HL-60 (cell line): ENCODE data around the gene CFAP210.

Experiments used
- DNase-seq, 2 experiments: peaks; one replicate each; pipeline ENCODE4 v3.0.0-alpha.2; 2010 to 2020; ENCODE audit warnings: low read depth in 1 of 2, low spot score in 1 of 2
- H3K27ac ChIP-seq: fragments of 250-450 bp; sonication (Bioruptor Pico); replicated peaks from 2 replicates; pipeline ENCODE4 v1.5.1; 2020; ENCODE audit warnings: mild to moderate bottlenecking, moderate library complexity
- H3K27me3 ChIP-seq: fragments of 250-450 bp; sonication (Bioruptor Pico); 2 replicates; pipeline ENCODE4 v1.5.1; 2021; ENCODE audit warnings: mild to moderate bottlenecking, moderate library complexity; ENCODE audit not compliant: insufficient read depth, poor library complexity, severe bottlenecking
- H3K4me3 ChIP-seq: replicated peaks from 2 replicates; pipeline ENCODE4 v1.5.1; 2011; ENCODE audit warnings: mild to moderate bottlenecking, control low read depth, low read length; ENCODE audit not compliant: insufficient read depth
- CTCF ChIP-seq: IDR thresholded peaks from one replicate; pipeline ENCODE4 v1.5.1; 2011; ENCODE audit warnings: low read length, control low read depth, inconsistent platforms; ENCODE audit not compliant: insufficient read depth
- GABPA ChIP-seq: IDR thresholded peaks from 2 replicates; pipeline ENCODE4 v1.6.1; 2012; ENCODE audit warnings: low read depth
- POLR2AphosphoS5 ChIP-seq: IDR thresholded peaks from 2 replicates; pipeline ENCODE4 v1.6.1; 2012; ENCODE audit warnings: low read depth
- REST ChIP-seq: IDR thresholded peaks from 2 replicates; pipeline ENCODE4 v1.6.1; 2012; ENCODE audit warnings: low read depth; ENCODE audit not compliant: insufficient replicate concordance
- SPI1 ChIP-seq: IDR thresholded peaks from 2 replicates; pipeline ENCODE4 v1.6.1; 2012; ENCODE audit warnings: low read depth, mild to moderate bottlenecking, borderline replicate concordance

CFAP210 gene

GRCh38 chr2:169644173-169644572, 50.0 kb downstream of the CFAP210 start:
- Histone ChIP-seq H3K27ac (no peak overlapping the region), H3K27me3 (no peaks in the 10 kb centered on the region), H3K4me3 (no peak overlapping the region)
- TF ChIP-seq GABPA, result no peak
- no peak for TF ChIP-seq CTCF
- no peak; the same call in 1 of the 2 replicates for TF ChIP-seq POLR2AphosphoS5
- TF ChIP-seq SPI1, result no peak
- TF ChIP-seq REST, result no peak
- DNase-seq, result no peak

GRCh38 chr2:169641464-169641863, 52.7 kb downstream of the CFAP210 start:
- H3K27me3 ChIP-seq, result no peaks in the 10 kb centered on the region
- no peak overlapping the region for H3K4me3 ChIP-seq
- H3K27ac ChIP-seq, result no peak overlapping the region
- TF ChIP-seq REST, result no peak
- TF ChIP-seq GABPA, result no peak
- no peak for TF ChIP-seq CTCF
- TF ChIP-seq POLR2AphosphoS5, result no peak
- TF ChIP-seq SPI1, result no peak
- DNase-seq, result no peak

GRCh38 chr2:169640104-169640503, 54.1 kb downstream of the CFAP210 start:
- TF ChIP-seq CTCF, result no peak
- no peak for TF ChIP-seq POLR2AphosphoS5
- TF ChIP-seq GABPA, result no peak
- TF ChIP-seq REST, result no peak
- TF ChIP-seq SPI1, result no peak
- no peaks in the 10 kb centered on the region for H3K27me3 ChIP-seq
- no peak overlapping the region for H3K27ac ChIP-seq
- no peak for DNase-seq
- H3K4me3 ChIP-seq, result no peak overlapping the region
